ENCODE results near the gene ATP2C2. TPM values are rescaled to one million over a fixed set of nuclear protein-coding genes. Genes with fewer than 3 reads are reported as not detected.

Gene ATP2C2
- polyA plus RNA-seq, 1 of the 3 experiments (the other 2 are of a cell fraction) = 0.33 TPM

DNA sequence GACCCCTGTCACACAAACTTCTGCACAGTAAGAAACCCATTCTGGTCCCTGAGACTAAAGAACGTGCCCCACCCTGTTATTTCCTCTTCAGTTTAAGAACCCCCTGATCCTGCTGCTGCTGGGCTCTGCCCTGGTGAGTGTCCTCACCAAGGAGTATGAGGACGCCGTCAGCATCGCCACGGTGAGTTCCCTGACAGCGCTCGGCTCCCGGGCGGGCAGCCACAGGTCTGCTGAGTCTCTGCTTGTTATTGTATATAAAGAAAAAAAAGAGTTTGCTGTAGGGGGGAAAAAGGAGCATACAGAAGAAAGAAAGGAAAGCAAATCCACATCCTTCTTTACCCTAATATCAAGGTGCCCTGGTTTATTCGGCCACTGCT, 40.0 kb downstream of the ATP2C2 start:
- Histone ChIP-seq H3K4me1 (ENCODE audit: control insufficient read depth in 1 of 2, insufficient read depth in 2 of 2, low read depth in 1 of 2, low read length in 1 of 2) (peaks cover 0 to 5% of the 10 kb centered on the region in 2 experiments; a peak in 1 of 4 replicates), H3K27ac (ENCODE audit: low read depth in 2 of 2, low read length in 1 of 2) (no peak overlapping the region), H3K36me3 (replicated peaks in 1 of 2; ENCODE audit: control insufficient read depth in 1 of 2, insufficient read depth in 2 of 2, low read length in 1 of 2) (no peaks in the 10 kb centered on the region), H3K4me2 (no peak overlapping the region), H3K9ac (no peak overlapping the region), H3K27me3 (ENCODE audit: insufficient read depth) (peaks cover 13% of the 10 kb centered on the region; the same call in 1 of the 2 replicates), H3K9me2 (no peaks in the 10 kb centered on the region), H3K4me3 (ENCODE audit: low read depth in 2 of 2, low read length in 1 of 2) (no peak overlapping the region), H3K79me2 (ENCODE audit: insufficient read depth) (no peaks in the 10 kb centered on the region), H2AFZ (ENCODE audit: low read depth) (no peak overlapping the region), H4K20me1 (ENCODE audit: insufficient read depth) (no peaks in the 10 kb centered on the region), H3K9me3 (no peaks in the 10 kb centered on the region), H3F3A (replicated peaks; ENCODE audit: insufficient read depth) (no peaks in the 10 kb centered on the region)
- no peak for DNase-seq
- TF ChIP-seq RAD21 (IDR thresholded peaks at IDR 0.05; ENCODE audit: low read length) = no peak
- TF ChIP-seq POLR2AphosphoS5 (IDR thresholded peaks at IDR 0.05; ENCODE audit: low read depth, low read length) = no peak
- TF ChIP-seq FOXM1 (IDR thresholded peaks at IDR 0.05; ENCODE audit: low read depth) = no peak
- TF ChIP-seq TEAD4 (IDR thresholded peaks at IDR 0.05; ENCODE audit: borderline replicate concordance, insufficient read depth) = no peak
- no peak for TF ChIP-seq GATA2 (CRISPR knock-in tag; IDR thresholded peaks at IDR 0.05)
- no peak for TF ChIP-seq SMC3 (IDR thresholded peaks at IDR 0.05; ENCODE audit: low read depth, low read length)
- 79% methylated on average over 10 of the region's 10 CpGs for WGBS (ENCODE audit: low lambda C conversion rate)
- POLR2A ChIA-PET = no interaction called here
- CTCF ChIA-PET = no interaction called here

- Histone ChIP-seq H4K20me1 (ENCODE audit: insufficient read depth) (no peaks in the 10 kb centered on the region), H3K27me3 (ENCODE audit: insufficient read depth) (peaks cover 12% of the 10 kb centered on the region; the same call in 1 of the 2 replicates), H3K9me2 (no peaks in the 10 kb centered on the region), H3K4me2 (no peak overlapping the region), H3K27ac (ENCODE audit: low read depth in 2 of 2, low read length in 1 of 2) (no peak overlapping the region), H3K79me2 (ENCODE audit: insufficient read depth) (no peaks in the 10 kb centered on the region), H3K9ac (no peak overlapping the region), H3K36me3 (replicated peaks in 1 of 2; ENCODE audit: control insufficient read depth in 1 of 2, insufficient read depth in 2 of 2, low read length in 1 of 2) (no peaks in the 10 kb centered on the region), H3K4me1 (ENCODE audit: control insufficient read depth in 1 of 2, insufficient read depth in 2 of 2, low read depth in 1 of 2, low read length in 1 of 2) (peaks cover 0 to 5% of the 10 kb centered on the region in 2 experiments; a peak in 1 of 4 replicates), H3K4me3 (ENCODE audit: low read depth in 2 of 2, low read length in 1 of 2) (no peak overlapping the region), H2AFZ (ENCODE audit: low read depth) (no peak overlapping the region), H3F3A (replicated peaks; ENCODE audit: insufficient read depth) (no peaks in the 10 kb centered on the region), H3K9me3 (no peaks in the 10 kb centered on the region)
- 53% methylated on average over 2 of the region's 2 CpGs for WGBS (ENCODE audit: low lambda C conversion rate)
- TF ChIP-seq EZH2phosphoT487 (IDR thresholded peaks at IDR 0.05; ENCODE audit: borderline replicate concordance, low read depth) (no peak), RXRA (IDR thresholded peaks at IDR 0.05; ENCODE audit: borderline replicate concordance, low read depth) (no peak), REST (IDR thresholded peaks at IDR 0.05; ENCODE audit: low read depth, low read length) (no peak), FOXM1 (IDR thresholded peaks at IDR 0.05; ENCODE audit: low read depth) (no peak), MEF2A (IDR thresholded peaks at IDR 0.05; ENCODE audit: borderline replicate concordance, low read depth) (no peak), ELF1 (IDR thresholded peaks at IDR 0.05) (no peak)
- ChIA-PET POLR2A (no interaction called here), CTCF (no interaction called here)
- no peak for DNase-seq
Measured at GRCh38 chr16:84408856-84409255, 40.5 kb downstream of the ATP2C2 start.

Data from SK-N-SH (cell line).